Measurements from ENCODE around the gene COL7A1. TPM values are rescaled to one million over a fixed set of nuclear protein-coding genes. Genes with fewer than 3 reads are reported as not detected.
A peak's percentile ranks its signal among the peaks of the same experiment; 100 is the strongest.

The COL7A1 gene
- total and polyA plus RNA-seq, 3 experiments from 2014 or later, result 0.59 to 0.93 TPM; not detected in 1

- H3K27me3 ChIP-seq (ENCODE audit: insufficient read depth, low read length, poor library complexity, severe bottlenecking), result no peaks in the 10 kb centered on the region
- H3K4me3 Mint-ChIP-seq, result no peak overlapping the region
- no peak overlapping the region for H3K27ac ChIP-seq (ENCODE audit: low read depth, low read length)
- no peak overlapping the region for H3K27ac Mint-ChIP-seq
- H3K27me3 Mint-ChIP-seq, result peaks cover 0 to 3% of the 10 kb centered on the region in 2 donors
- ChIA-PET POLR2A (interaction anchor here (0.6 to 1.1 kb wide), 2 partner anchors 75 to 148 kb away, joined by 3 to 4 read pairs; no protein-coding TSS in a partner anchor), CTCF (interaction anchor here (0.8 to 3.7 kb wide), 25 partner anchors 9 to 271 kb away, joined by 3 to 73 read pairs (median 4); partner anchors contain the start of genes CCDC51, SHISA5 and TMA7)
- H3K4me1 Mint-ChIP-seq, result peaks cover 0 to 3% (median 3%) of the 10 kb centered on the region in 3 donors
- peaks cover 9% of the 10 kb centered on the region for H3K4me1 ChIP-seq (ENCODE audit: insufficient read depth, low read length)
- H3K4me3 ChIP-seq (ENCODE audit: low read length), result no peak overlapping the region
- H3K36me3 ChIP-seq (ENCODE audit: insufficient read depth, low read length), result no peaks in the 10 kb centered on the region
- no peaks in the 10 kb centered on the region for H3K9me3 ChIP-seq (ENCODE audit: low read length)
- DNase-seq, result peak; percentile 66 to 87 (median 75)
- H3K9me3 Mint-ChIP-seq, result no peaks in the 10 kb centered on the region
- no peaks in the 10 kb centered on the region for H3K36me3 Mint-ChIP-seq
Measured at GRCh38 chr3:48548729-48549705, 46.1 kb downstream of the COL7A1 start.

GRCh38 chr3:48548126-48548525 lies 47.0 kb downstream of the COL7A1 start:
- no peak overlapping the region for H3K27ac ChIP-seq (ENCODE audit: low read depth, low read length)
- no peak overlapping the region for H3K4me3 ChIP-seq (ENCODE audit: low read length)
- ChIA-PET CTCF (interaction anchor here (1.0 to 3.7 kb wide), 8 partner anchors 10 to 148 kb away, joined by 3 to 73 read pairs (median 11); no protein-coding TSS in a partner anchor), POLR2A (no interaction called here)
- H3K9me3 Mint-ChIP-seq, result no peaks in the 10 kb centered on the region
- H3K27me3 ChIP-seq (ENCODE audit: insufficient read depth, low read length, poor library complexity, severe bottlenecking), result no peaks in the 10 kb centered on the region
- H3K36me3 Mint-ChIP-seq, result no peaks in the 10 kb centered on the region
- H3K9me3 ChIP-seq (ENCODE audit: low read length), result no peaks in the 10 kb centered on the region
- DNase-seq, result no peak
- H3K27me3 Mint-ChIP-seq, result peaks cover 0 to 3% of the 10 kb centered on the region in 2 donors
- H3K4me1 Mint-ChIP-seq, result peaks cover 0 to 3% (median 3%) of the 10 kb centered on the region in 3 donors
- H3K4me3 Mint-ChIP-seq, result no peak overlapping the region
- H3K4me1 ChIP-seq (ENCODE audit: insufficient read depth, low read length), result peaks cover 9% of the 10 kb centered on the region
- no peak overlapping the region for H3K27ac Mint-ChIP-seq
- no peaks in the 10 kb centered on the region for H3K36me3 ChIP-seq (ENCODE audit: insufficient read depth, low read length)

- no peaks in the 10 kb centered on the region for H3K9me3 Mint-ChIP-seq
- H3K4me1 ChIP-seq (ENCODE audit: insufficient read depth, low read length), result peaks cover 9% of the 10 kb centered on the region
- DNase-seq, result peak in 1 of 5 donors; percentile 11
- H3K9me3 ChIP-seq (ENCODE audit: low read length), result no peaks in the 10 kb centered on the region
- H3K27ac ChIP-seq (ENCODE audit: low read depth, low read length), result no peak overlapping the region
- peaks cover 0 to 3% (median 3%) of the 10 kb centered on the region in 3 donors for H3K4me1 Mint-ChIP-seq
- H3K36me3 ChIP-seq (ENCODE audit: insufficient read depth, low read length), result no peaks in the 10 kb centered on the region
- no peak overlapping the region for H3K4me3 Mint-ChIP-seq
- no peak overlapping the region for H3K4me3 ChIP-seq (ENCODE audit: low read length)
- CTCF ChIA-PET, result interaction anchor here (1.0 to 3.5 kb wide), 3 partner anchors 12 to 146 kb away, joined by 3 to 20 read pairs (median 3); no protein-coding TSS in a partner anchor
- H3K27ac Mint-ChIP-seq, result no peak overlapping the region
- no peaks in the 10 kb centered on the region for H3K27me3 ChIP-seq (ENCODE audit: insufficient read depth, low read length, poor library complexity, severe bottlenecking)
- POLR2A ChIA-PET, result no interaction called here
- H3K36me3 Mint-ChIP-seq, result no peaks in the 10 kb centered on the region
- H3K27me3 Mint-ChIP-seq, result peaks cover 0 to 3% of the 10 kb centered on the region in 2 donors
Measured at GRCh38 chr3:48546203-48546829, 48.8 kb downstream of the COL7A1 start.

GRCh38 chr3:48544141-48544540 lies 51.0 kb downstream of the COL7A1 start:
- H3K4me1 Mint-ChIP-seq, result peaks cover 0 to 3% (median 3%) of the 10 kb centered on the region in 3 donors
- ChIA-PET CTCF (interaction anchor here (0.8 kb wide), 1 partner anchor 112 kb away, joined by 3 read pairs; no protein-coding TSS in a partner anchor), POLR2A (no interaction called here)
- no peak overlapping the region for H3K27ac Mint-ChIP-seq
- Histone ChIP-seq H3K4me3 (ENCODE audit: low read length) (no peak overlapping the region), H3K4me1 (ENCODE audit: insufficient read depth, low read length) (peaks cover 8% of the 10 kb centered on the region), H3K36me3 (ENCODE audit: insufficient read depth, low read length) (no peaks in the 10 kb centered on the region), H3K27ac (ENCODE audit: low read depth, low read length) (no peak overlapping the region), H3K9me3 (ENCODE audit: low read length) (no peaks in the 10 kb centered on the region), H3K27me3 (ENCODE audit: insufficient read depth, low read length, poor library complexity, severe bottlenecking) (no peaks in the 10 kb centered on the region)
- H3K4me3 Mint-ChIP-seq, result no peak overlapping the region
- no peak for DNase-seq
- peaks cover 0 to 3% of the 10 kb centered on the region in 2 donors for H3K27me3 Mint-ChIP-seq
- H3K36me3 Mint-ChIP-seq, result no peaks in the 10 kb centered on the region
- no peaks in the 10 kb centered on the region for H3K9me3 Mint-ChIP-seq

GRCh38 chr3:48543271-48543866 lies 51.8 kb downstream of the COL7A1 start:
- no peak overlapping the region for H3K27ac ChIP-seq (ENCODE audit: low read depth, low read length)
- ChIA-PET POLR2A (no interaction called here), CTCF (no interaction called here)
- H3K4me3 ChIP-seq (ENCODE audit: low read length), result no peak overlapping the region
- H3K27me3 ChIP-seq (ENCODE audit: insufficient read depth, low read length, poor library complexity, severe bottlenecking), result no peaks in the 10 kb centered on the region
- no peak for DNase-seq
- no peaks in the 10 kb centered on the region for H3K36me3 ChIP-seq (ENCODE audit: insufficient read depth, low read length)
- no peaks in the 10 kb centered on the region for H3K36me3 Mint-ChIP-seq
- H3K9me3 ChIP-seq (ENCODE audit: low read length), result no peaks in the 10 kb centered on the region
- peaks cover under 1% of the 10 kb centered on the region for H3K4me1 ChIP-seq (ENCODE audit: insufficient read depth, low read length)
- H3K4me3 Mint-ChIP-seq, result no peak overlapping the region
- peaks cover 0 to 3% of the 10 kb centered on the region in 2 donors for H3K27me3 Mint-ChIP-seq
- H3K4me1 Mint-ChIP-seq, result no peaks in the 10 kb centered on the region
- no peak overlapping the region for H3K27ac Mint-ChIP-seq
- no peaks in the 10 kb centered on the region for H3K9me3 Mint-ChIP-seq

- H3K27me3 ChIP-seq (ENCODE audit: insufficient read depth, low read length, poor library complexity, severe bottlenecking), result no peaks in the 10 kb centered on the region
- POLR2A ChIA-PET, result no interaction called here
- H3K4me3 Mint-ChIP-seq, result no peak overlapping the region
- CTCF ChIA-PET, result no interaction called here
- no peak for DNase-seq
- no peak overlapping the region for H3K27ac Mint-ChIP-seq
- no peaks in the 10 kb centered on the region for H3K36me3 ChIP-seq (ENCODE audit: insufficient read depth, low read length)
- no peaks in the 10 kb centered on the region for H3K36me3 Mint-ChIP-seq
- H3K9me3 ChIP-seq (ENCODE audit: low read length), result no peaks in the 10 kb centered on the region
- no peaks in the 10 kb centered on the region for H3K4me1 ChIP-seq (ENCODE audit: insufficient read depth, low read length)
- H3K9me3 Mint-ChIP-seq, result no peaks in the 10 kb centered on the region
- H3K4me1 Mint-ChIP-seq, result no peaks in the 10 kb centered on the region
- no peak overlapping the region for H3K27ac ChIP-seq (ENCODE audit: low read depth, low read length)
- H3K27me3 Mint-ChIP-seq, result peaks cover 0 to 2% of the 10 kb centered on the region in 2 donors
- no peak overlapping the region for H3K4me3 ChIP-seq (ENCODE audit: low read length)
Measured at GRCh38 chr3:48538451-48538850, 56.7 kb downstream of the COL7A1 start.

- Mint-ChIP-seq H3K27ac (no peak overlapping the region), H3K9me3 (no peaks in the 10 kb centered on the region), H3K4me1 (peaks cover 0 to 3% (median 0%) of the 10 kb centered on the region in 3 donors), H3K4me3 (no peak overlapping the region), H3K36me3 (no peaks in the 10 kb centered on the region), H3K27me3 (peaks cover 0 to 3% of the 10 kb centered on the region in 2 donors)
- Histone ChIP-seq H3K4me3 (ENCODE audit: low read length) (no peak overlapping the region), H3K27ac (ENCODE audit: low read depth, low read length) (no peak overlapping the region), H3K27me3 (ENCODE audit: insufficient read depth, low read length, poor library complexity, severe bottlenecking) (no peaks in the 10 kb centered on the region), H3K9me3 (ENCODE audit: low read length) (no peaks in the 10 kb centered on the region), H3K4me1 (ENCODE audit: insufficient read depth, low read length) (no peaks in the 10 kb centered on the region), H3K36me3 (ENCODE audit: insufficient read depth, low read length) (no peaks in the 10 kb centered on the region)
- ChIA-PET POLR2A (no interaction called here), CTCF (no interaction called here)
- DNase-seq, result no peak
Measured at GRCh38 chr3:48536785-48537184, 58.3 kb downstream of the COL7A1 start.
